ENCODE measurements around the gene KHDC3L. TPM values are rescaled to one million over a fixed set of nuclear protein-coding genes. Genes with fewer than 3 reads are reported as not detected.

The KHDC3L gene
- total RNA-seq, 1 experiment from 2014 or later, result not detected

- Mint-ChIP-seq H3K27me3 (ENCODE audit: insufficient read depth, unreplicated experiment) (no peaks in the 10 kb centered on the region), H3K27ac (ENCODE audit: low read depth, unreplicated experiment) (no peak overlapping the region), H3K4me3 (ENCODE audit: unreplicated experiment) (no peak overlapping the region), H3K4me1 (ENCODE audit: insufficient read depth, unreplicated experiment) (no peaks in the 10 kb centered on the region), H3K9me3 (ENCODE audit: unreplicated experiment) (no peaks in the 10 kb centered on the region), H3K36me3 (ENCODE audit: insufficient read depth, unreplicated experiment) (no peaks in the 10 kb centered on the region)
- no peak for TF ChIP-seq CTCF (IDR thresholded peaks at IDR 0.05; ENCODE audit: unreplicated experiment)
- CTCF ChIA-PET, result no interaction called here
- no TSS peak for BruUV-seq (replicated peaks)
- POLR2A ChIA-PET, result no interaction called here
- intact Hi-C loops (cut with micrococcal nuclease), result no loop called here
- DNase-seq (ENCODE audit: unreplicated experiment), result no peak
These were observed 1.7 kb downstream of the KHDC3L start for GRCh38 chr6:73364121-73364520.

- CTCF ChIA-PET, result interaction anchor here (0.8 kb wide), 1 partner anchor 26 kb away, joined by 3 read pairs; no protein-coding TSS in a partner anchor
- no peak for TF ChIP-seq CTCF (IDR thresholded peaks at IDR 0.05; ENCODE audit: unreplicated experiment)
- Mint-ChIP-seq H3K27me3 (ENCODE audit: insufficient read depth, unreplicated experiment) (no peaks in the 10 kb centered on the region), H3K4me3 (ENCODE audit: unreplicated experiment) (no peak overlapping the region), H3K36me3 (ENCODE audit: insufficient read depth, unreplicated experiment) (no peaks in the 10 kb centered on the region), H3K9me3 (ENCODE audit: unreplicated experiment) (no peaks in the 10 kb centered on the region), H3K4me1 (ENCODE audit: insufficient read depth, unreplicated experiment) (no peaks in the 10 kb centered on the region), H3K27ac (ENCODE audit: low read depth, unreplicated experiment) (no peak overlapping the region)
- intact Hi-C loops (cut with micrococcal nuclease), result no loop called here
- POLR2A ChIA-PET, result no interaction called here
- BruUV-seq (replicated peaks), result no TSS peak
- no peak for DNase-seq (ENCODE audit: unreplicated experiment)
These were observed 2.1 kb downstream of the KHDC3L start for GRCh38 chr6:73364549-73364948.

- Mint-ChIP-seq H3K4me1 (ENCODE audit: insufficient read depth, unreplicated experiment) (no peaks in the 10 kb centered on the region), H3K27me3 (ENCODE audit: insufficient read depth, unreplicated experiment) (no peaks in the 10 kb centered on the region), H3K9me3 (ENCODE audit: unreplicated experiment) (no peaks in the 10 kb centered on the region), H3K36me3 (ENCODE audit: insufficient read depth, unreplicated experiment) (no peaks in the 10 kb centered on the region), H3K27ac (ENCODE audit: low read depth, unreplicated experiment) (no peak overlapping the region), H3K4me3 (ENCODE audit: unreplicated experiment) (no peak overlapping the region)
- DNase-seq (ENCODE audit: unreplicated experiment), result no peak
- CTCF ChIA-PET, result interaction anchor here (0.6 kb wide), 2 partner anchors 13 to 15 kb away, joined by 3 read pairs; no protein-coding TSS in a partner anchor
- POLR2A ChIA-PET, result no interaction called here
- intact Hi-C loops (cut with micrococcal nuclease), result no loop called here
- no peak for TF ChIP-seq CTCF (IDR thresholded peaks at IDR 0.05; ENCODE audit: unreplicated experiment)
- BruUV-seq (replicated peaks), result no TSS peak
These were observed 5.4 kb downstream of the KHDC3L start for GRCh38 chr6:73367761-73368355.

GRCh38 chr6:73368675-73369074, 6.2 kb downstream of the KHDC3L start:
- CTCF ChIA-PET, result no interaction called here
- DNase-seq (ENCODE audit: unreplicated experiment), result no peak
- no peak for TF ChIP-seq CTCF (IDR thresholded peaks at IDR 0.05; ENCODE audit: unreplicated experiment)
- no peak overlapping the region for H3K27ac Mint-ChIP-seq (ENCODE audit: low read depth, unreplicated experiment)
- no peak overlapping the region for H3K4me3 Mint-ChIP-seq (ENCODE audit: unreplicated experiment)
- POLR2A ChIA-PET, result no interaction called here
- H3K4me1 Mint-ChIP-seq (ENCODE audit: insufficient read depth, unreplicated experiment), result no peaks in the 10 kb centered on the region
- no peaks in the 10 kb centered on the region for H3K36me3 Mint-ChIP-seq (ENCODE audit: insufficient read depth, unreplicated experiment)
- BruUV-seq (replicated peaks), result no TSS peak
- intact Hi-C loops (cut with micrococcal nuclease), result no loop called here
- no peaks in the 10 kb centered on the region for H3K27me3 Mint-ChIP-seq (ENCODE audit: insufficient read depth, unreplicated experiment)
- no peaks in the 10 kb centered on the region for H3K9me3 Mint-ChIP-seq (ENCODE audit: unreplicated experiment)

All from MCF 10A (cell line).